Measurements from ENCODE around the gene EPHA10. TPM values are rescaled to one million over a fixed set of nuclear protein-coding genes. Genes with fewer than 3 reads are reported as not detected.

EPHA10 gene
- total RNA-seq, 2 donors from 2014 or later = 0.73 to 11.8 TPM

DNA sequence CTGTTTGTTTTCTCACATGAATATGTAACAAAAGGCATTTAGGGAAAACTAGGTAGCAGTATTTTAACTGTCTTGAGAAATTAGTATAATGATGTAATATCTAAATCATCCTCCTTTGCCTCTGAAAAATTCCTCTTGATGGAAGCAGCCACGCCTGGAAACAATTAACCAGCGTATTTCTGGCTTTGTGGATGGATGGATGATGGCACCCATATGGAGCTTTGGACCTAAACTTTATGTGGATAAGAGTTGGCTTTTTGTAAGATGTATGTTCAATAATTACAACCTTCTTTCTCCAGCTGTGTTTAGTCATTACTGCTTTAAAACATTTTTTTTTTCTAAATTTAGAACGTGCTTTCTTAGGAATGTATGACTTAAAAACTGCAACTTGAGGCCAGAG is 60.0 kb downstream of the EPHA10 start:
- no peak overlapping the region for H3K4me3 ChIP-seq
- TF ChIP-seq POLR2AphosphoS5 (IDR thresholded peaks at IDR 0.05) = no peak
- TF ChIP-seq POLR2A (IDR thresholded peaks at IDR 0.05) = no peak
- TF ChIP-seq, protein P1, sequence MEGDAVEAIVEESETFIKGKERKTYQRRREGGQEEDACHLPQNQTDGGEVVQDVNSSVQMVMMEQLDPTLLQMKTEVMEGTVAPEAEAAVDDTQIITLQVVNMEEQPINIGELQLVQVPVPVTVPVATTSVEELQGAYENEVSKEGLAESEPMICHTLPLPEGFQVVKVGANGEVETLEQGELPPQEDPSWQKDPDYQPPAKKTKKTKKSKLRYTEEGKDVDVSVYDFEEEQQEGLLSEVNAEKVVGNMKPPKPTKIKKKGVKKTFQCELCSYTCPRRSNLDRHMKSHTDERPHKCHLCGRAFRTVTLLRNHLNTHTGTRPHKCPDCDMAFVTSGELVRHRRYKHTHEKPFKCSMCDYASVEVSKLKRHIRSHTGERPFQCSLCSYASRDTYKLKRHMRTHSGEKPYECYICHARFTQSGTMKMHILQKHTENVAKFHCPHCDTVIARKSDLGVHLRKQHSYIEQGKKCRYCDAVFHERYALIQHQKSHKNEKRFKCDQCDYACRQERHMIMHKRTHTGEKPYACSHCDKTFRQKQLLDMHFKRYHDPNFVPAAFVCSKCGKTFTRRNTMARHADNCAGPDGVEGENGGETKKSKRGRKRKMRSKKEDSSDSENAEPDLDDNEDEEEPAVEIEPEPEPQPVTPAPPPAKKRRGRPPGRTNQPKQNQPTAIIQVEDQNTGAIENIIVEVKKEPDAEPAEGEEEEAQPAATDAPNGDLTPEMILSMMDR (IDR thresholded peaks at IDR 0.05) = no peak
- H3K27me3 ChIP-seq (replicated peaks; ENCODE audit: insufficient read depth) = no peaks in the 10 kb centered on the region
- H3K4me1 ChIP-seq (replicated peaks) = no peaks in the 10 kb centered on the region
- no peaks in the 10 kb centered on the region for H3K9me3 ChIP-seq
- no peaks in the 10 kb centered on the region for H3K36me3 ChIP-seq
- intact Hi-C loops (cut with DNase I) = no loop called here
- H3K27ac ChIP-seq = no peak overlapping the region
- no peak for DNase-seq (ENCODE audit: low spot score)
- WGBS = 70% methylated on average over 3 of the region's 3 CpGs

DNA sequence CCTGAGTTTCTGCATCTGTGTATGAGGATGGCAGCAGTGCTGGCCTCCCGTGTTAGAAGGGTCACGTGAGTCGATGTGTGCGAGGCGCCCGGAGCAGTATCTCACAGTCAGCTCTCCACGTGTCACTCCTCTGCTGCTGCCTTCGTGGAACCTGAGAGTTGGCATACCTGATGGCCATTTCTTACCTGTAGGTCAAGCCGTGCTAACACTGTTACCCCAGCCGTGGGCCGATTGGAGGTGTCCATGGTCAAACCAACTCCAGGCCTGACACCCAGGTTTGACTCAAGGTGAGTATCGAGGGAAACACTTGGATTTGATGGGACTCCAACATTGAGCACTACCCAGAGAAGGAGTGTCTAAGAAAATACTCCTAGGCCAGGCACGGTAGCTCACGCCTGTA is 61.9 kb downstream of the EPHA10 start:
- Histone ChIP-seq H3K27ac (no peak overlapping the region), H3K9me3 (no peaks in the 10 kb centered on the region), H3K36me3 (no peaks in the 10 kb centered on the region), H3K27me3 (replicated peaks; ENCODE audit: insufficient read depth) (no peaks in the 10 kb centered on the region), H3K4me3 (no peak overlapping the region), H3K4me1 (replicated peaks) (no peaks in the 10 kb centered on the region)
- DNase-seq (ENCODE audit: low spot score) = no peak
- TF ChIP-seq, protein P1 (IDR thresholded peaks at IDR 0.05) = no peak
- TF ChIP-seq POLR2AphosphoS5 (IDR thresholded peaks at IDR 0.05) = no peak
- TF ChIP-seq POLR2A (IDR thresholded peaks at IDR 0.05) = no peak
- WGBS = 96% methylated on average over 14 of the region's 14 CpGs
- intact Hi-C loops (cut with DNase I) = no loop called here

DNA sequence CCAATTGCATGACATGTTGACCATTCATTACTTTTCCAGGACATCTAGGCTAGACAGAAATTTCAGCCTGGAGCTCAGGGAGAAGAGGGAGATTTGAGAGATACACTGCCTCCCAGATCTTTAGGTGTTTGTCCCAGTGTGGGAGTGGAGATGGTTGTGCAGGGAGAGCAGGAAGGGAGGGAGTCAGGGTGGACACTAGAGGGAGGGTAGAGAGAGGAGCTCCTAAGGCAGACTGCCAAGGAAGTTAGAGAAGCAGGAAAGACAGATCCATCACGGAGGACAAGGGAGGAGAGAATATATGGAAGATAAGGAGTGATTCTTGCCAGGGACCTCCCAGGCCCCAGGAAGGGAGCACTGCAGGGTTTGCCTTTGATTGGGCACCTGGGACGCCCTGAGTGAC is 63.9 kb downstream of the EPHA10 start:
- intact Hi-C loops (cut with DNase I) = no loop called here
- no peak for DNase-seq (ENCODE audit: low spot score)
- no peaks in the 10 kb centered on the region for H3K9me3 ChIP-seq
- H3K4me3 ChIP-seq = no peak overlapping the region
- no peak overlapping the region for H3K27ac ChIP-seq
- 76% methylated on average over 2 of the region's 2 CpGs for WGBS
- no peaks in the 10 kb centered on the region for H3K4me1 ChIP-seq (replicated peaks)
- TF ChIP-seq, protein P1 (IDR thresholded peaks at IDR 0.05) = no peak
- TF ChIP-seq POLR2AphosphoS5 (IDR thresholded peaks at IDR 0.05) (no peak), POLR2A (IDR thresholded peaks at IDR 0.05) (no peak)
- no peaks in the 10 kb centered on the region for H3K27me3 ChIP-seq (replicated peaks; ENCODE audit: insufficient read depth)
- H3K36me3 ChIP-seq = no peaks in the 10 kb centered on the region

DNA sequence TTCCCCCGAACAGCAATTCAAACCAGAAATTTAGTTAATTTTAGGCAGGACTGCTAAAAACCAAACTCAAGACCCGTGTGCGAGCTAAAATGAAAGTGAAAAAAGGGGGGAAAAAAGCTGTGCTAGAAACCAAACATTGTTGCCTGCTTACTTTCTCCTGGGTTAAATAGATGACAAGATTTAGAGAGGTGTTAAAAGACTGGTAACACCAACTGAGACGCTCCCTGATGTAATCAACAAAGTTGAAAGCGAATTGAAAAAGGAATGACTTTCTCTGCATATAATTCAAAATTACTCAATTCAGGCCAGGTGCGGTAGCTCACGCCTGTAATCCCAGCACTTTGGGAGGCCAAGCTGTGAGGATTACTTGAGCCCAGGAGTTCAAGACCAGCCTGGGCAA is 65.8 kb downstream of the EPHA10 start:
- Histone ChIP-seq H3K36me3 (no peaks in the 10 kb centered on the region), H3K9me3 (no peaks in the 10 kb centered on the region), H3K27me3 (replicated peaks; ENCODE audit: insufficient read depth) (no peaks in the 10 kb centered on the region), H3K27ac (no peak overlapping the region), H3K4me3 (no peak overlapping the region), H3K4me1 (replicated peaks) (no peaks in the 10 kb centered on the region)
- 96% methylated on average over 7 of the region's 7 CpGs for WGBS
- intact Hi-C loops (cut with DNase I) = no loop called here
- DNase-seq (ENCODE audit: low spot score) = no peak
- TF ChIP-seq POLR2AphosphoS5 (IDR thresholded peaks at IDR 0.05) (no peak), POLR2A (IDR thresholded peaks at IDR 0.05) (no peak)
- TF ChIP-seq, protein P1 (IDR thresholded peaks at IDR 0.05) = no peak

DNA sequence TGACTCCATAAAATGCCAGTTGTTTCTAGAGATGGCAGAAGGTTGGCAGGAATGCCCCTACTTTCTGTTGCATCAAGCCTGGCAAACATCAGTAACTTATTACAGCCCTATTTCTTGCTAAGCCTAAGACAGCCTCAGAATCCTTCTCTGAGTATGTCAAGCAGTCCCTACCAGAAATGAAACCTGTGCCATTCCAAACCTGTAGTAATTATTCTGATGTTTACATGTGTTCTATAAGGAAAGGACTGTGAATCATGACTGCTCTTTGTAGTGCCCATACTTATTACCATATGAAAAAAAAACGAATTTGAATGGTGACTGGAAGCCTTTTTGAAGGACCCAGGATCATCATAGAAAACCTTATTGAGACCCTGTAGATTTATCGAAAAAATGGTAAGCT is 67.2 kb downstream of the EPHA10 start:
- WGBS = 97% methylated on average over 2 of the region's 2 CpGs
- H3K36me3 ChIP-seq = no peaks in the 10 kb centered on the region
- H3K4me3 ChIP-seq = no peak overlapping the region
- H3K27ac ChIP-seq = no peak overlapping the region
- no peak for DNase-seq (ENCODE audit: low spot score)
- H3K9me3 ChIP-seq = no peaks in the 10 kb centered on the region
- no peaks in the 10 kb centered on the region for H3K27me3 ChIP-seq (replicated peaks; ENCODE audit: insufficient read depth)
- TF ChIP-seq POLR2A (IDR thresholded peaks at IDR 0.05) = no peak
- no peak for TF ChIP-seq POLR2AphosphoS5 (IDR thresholded peaks at IDR 0.05)
- TF ChIP-seq, protein P1 (IDR thresholded peaks at IDR 0.05) = no peak
- intact Hi-C loops (cut with DNase I) = no loop called here
- H3K4me1 ChIP-seq (replicated peaks) = no peaks in the 10 kb centered on the region

Measured in prostate gland (tissue), 2 donors.